ENCODE measurements around the gene PDGFC.

GRCh38 chr4:156770140-156770539 is 201.5 kb downstream of the PDGFC start:
- no peak for TF ChIP-seq EZH2 (IDR thresholded peaks at IDR 0.05)
- no peak for TF ChIP-seq POLR2AphosphoS5 (IDR thresholded peaks at IDR 0.05; ENCODE audit: borderline replicate concordance, low read depth, low read length)
